K562 (cell line): ENCODE data around the gene FAM177B. TPM values are rescaled to one million over a fixed set of nuclear protein-coding genes. Genes with fewer than 3 reads are reported as not detected.

Experiments
- EHMT2 ChIP-seq: fragments of 450-650 bp; IDR thresholded peaks from 2 replicates; pipeline ENCODE4 v1.6.1; 2018; ENCODE audit warnings: antibody characterized with exemption
- GABPA ChIP-seq: fragments of 200-800 bp; sonication (Bioruptor generic); conservative IDR thresholded peaks from 2 replicates; pipeline ENCODE4 v1.6.1; 2016; ENCODE audit warnings: low read depth, missing genetic modification characterization, missing compliant biosample characterization
- JUNB ChIP-seq: fragments of 450-650 bp; formaldehyde crosslinking; conservative IDR thresholded peaks from 2 replicates; pipeline ENCODE4 v1.4.0; 2020; ENCODE audit warnings: mild to moderate bottlenecking
- MAX ChIP-seq: sonication (generic); formaldehyde crosslinking; IDR thresholded peaks from 2 replicates; pipeline ENCODE4 v1.9.0; 2022; ENCODE audit warnings: mild to moderate bottlenecking, missing genetic modification reagents
- MLX ChIP-seq, 2 experiments: fragments of 450-650 bp in 1 of 2; sonication (generic) in 1 of 2; formaldehyde crosslinking; conservative IDR thresholded peaks; 2 replicates each; pipeline versions ENCODE4 v1.4.0 to v1.8.1; 2020 to 2022; ENCODE audit warnings: mild to moderate bottlenecking in 1 of 2, missing genetic modification reagents in 1 of 2
- OTX1 ChIP-seq: fragments of 450-650 bp; formaldehyde crosslinking; IDR thresholded peaks from 2 replicates; pipeline ENCODE4 v1.4.0; 2022; ENCODE audit warnings: mild to moderate bottlenecking
- PHF21A ChIP-seq: fragments of 450-650 bp; IDR thresholded peaks from 2 replicates; pipeline ENCODE4 v1.6.1; 2017; ENCODE audit warnings: low read depth, borderline replicate concordance
- PHTF2 ChIP-seq: fragments of 250-450 bp; sonication (Bioruptor Pico); IDR thresholded peaks from 2 replicates; pipeline ENCODE4 v1.5.0; 2021; ENCODE audit warnings: mild to moderate bottlenecking
- RUNX1 ChIP-seq: sonication (generic); IDR thresholded peaks from 2 replicates; pipeline ENCODE4 v1.6.1; 2016; ENCODE audit warnings: antibody characterized with exemption, low read depth
- SREBF1 ChIP-seq: fragments of 150-350 bp; IDR thresholded peaks from 2 replicates; pipeline ENCODE4 v1.6.1; 2014; ENCODE audit warnings: antibody characterized with exemption, low read depth, low read length, borderline replicate concordance
- SRSF7 ChIP-seq: fragments of 200-400 bp; formaldehyde crosslinking; optimal IDR thresholded peaks from 2 replicates; pipeline ENCODE3; 2017; ENCODE audit warnings: mild to moderate bottlenecking, low read depth, low read length
- TARDBP ChIP-seq: fragments of 450-650 bp; IDR thresholded peaks from 2 replicates; pipeline ENCODE4 v1.6.1; 2016
- TFE3 ChIP-seq: fragments of 450-650 bp; formaldehyde crosslinking; IDR thresholded peaks from 2 replicates; pipeline ENCODE4 v1.4.0; 2020; ENCODE audit warnings: mild to moderate bottlenecking, mixed read lengths
- UBTF ChIP-seq, 2 experiments: IDR thresholded peaks; 2 replicates each; pipeline ENCODE4 v1.6.1; 2012; ENCODE audit warnings: improper control_type of control experiment in 2 of 2, low read depth in 2 of 2, low read length in 2 of 2, borderline replicate concordance in 1 of 2
- ZBTB33 ChIP-seq: sonication (generic); formaldehyde crosslinking; IDR thresholded peaks from 2 replicates; pipeline ENCODE4 v1.8.1; 2023; ENCODE audit warnings: mild to moderate bottlenecking, missing genetic modification reagents
- ZFP1 ChIP-seq: fragments of 450-650 bp; formaldehyde crosslinking; IDR thresholded peaks from 2 replicates; pipeline ENCODE4 v1.4.0; 2020; ENCODE audit warnings: mild to moderate bottlenecking, mixed read lengths
- ZNF175 ChIP-seq: fragments of 200-800 bp; sonication (Bioruptor generic); IDR thresholded peaks from 2 replicates; pipeline ENCODE4 v1.6.1; 2016; ENCODE audit warnings: low read depth, mild to moderate bottlenecking, missing genetic modification characterization, missing compliant biosample characterization
- ZNF449 ChIP-seq: fragments of 250-450 bp; sonication (Bioruptor Pico); IDR thresholded peaks from 2 replicates; pipeline ENCODE4 v1.8.0; 2022; ENCODE audit warnings: moderate library complexity, mild to moderate bottlenecking, inconsistent platforms
- polyA plus RNA-seq, 8 experiments: library from polyadenylated mRNA; depleted of rRNA in 4 of 8; stranded (reverse) in 5 of 8; unstranded in 3 of 8; fragments of >200 nt; fragmentation: Nextera tagmentation in 2 of 8; fragmentation: Illumina TruSeq in 1 of 8; extraction: Ambion mirVana in 2 of 8; extraction: Trizol in 1 of 8; gene quantifications; 2 replicates each; pipeline versions ENCODE4 v1.2.1 to v1.2.3, GENCODE V29; 2011 to 2014; ENCODE audit warnings: inconsistent platforms in 1 of 8, missing spikeins in 1 of 8
- total RNA-seq, 7 experiments: library from RNA; depleted of rRNA in 6 of 7; stranded (reverse); fragments of >200 nt in 6 of 7; fragmentation: Illumina TruSeq in 2 of 7; extraction: Trizol in 2 of 7; gene quantifications; 2 replicates each; pipeline versions ENCODE4 v1.2.1 to v1.2.3, GENCODE V29; 2011 to 2021; ENCODE audit warnings: low replicate concordance in 1 of 7

Gene FAM177B
- total and polyA plus RNA-seq, 9 of the 15 experiments (the other 6 are each of a cell fraction or from before 2014, with no cell fraction given) = not detected

GRCh38 chr1:222711319-222712252, 25.4 kb upstream of the FAM177B start (continued):
- TF ChIP-seq ZFP1 (CRISPR knock-in tag) = no peak
- no peak for TF ChIP-seq SREBF1
- no peak for TF ChIP-seq ZNF449 (CRISPR knock-in tag)
- peak; percentile 87 to 93; a peak in 3 of 4 replicates for TF ChIP-seq UBTF (IDR thresholded peaks at IDR 0.05; ENCODE audit: borderline replicate concordance in 1 of 2, low read depth in 2 of 2, low read length in 2 of 2)
- no peak for TF ChIP-seq EHMT2
- peak; percentile 63; the same call in 1 of the 2 replicates for TF ChIP-seq RUNX1
- TF ChIP-seq TFE3 (CRISPR knock-in tag) = no peak
- TF ChIP-seq GABPA = no peak
- TF ChIP-seq MLX (CRISPR knock-in tag; conservative IDR thresholded peaks at IDR 0.05) = no peak
- TF ChIP-seq MAX (CRISPR knock-in tag) = peak; percentile 20
- TF ChIP-seq JUNB (CRISPR knock-in tag) = no peak
- TF ChIP-seq PHF21A = no peak
- TF ChIP-seq TARDBP = peak; percentile 69; the same call in 1 of the 2 replicates
- TF ChIP-seq PHTF2 (CRISPR knock-in tag) = no peak
- TF ChIP-seq SRSF7 = no peak
- no peak for TF ChIP-seq ZBTB33 (CRISPR knock-in tag)
- no peak for TF ChIP-seq ZNF175 (CRISPR knock-in tag)
- no peak for TF ChIP-seq OTX1 (CRISPR knock-in tag)
